PC-9 (cell line): ENCODE results near the gene SMIM8.

Source experiments
- EZH2 ChIP-seq: fragments of 200-600 bp; sonication (generic); IDR thresholded peaks from 2 replicates; pipeline ENCODE4 v1.8.0; 2017; ENCODE audit warnings: antibody characterized with exemption, low read depth
- TF ChIP-seq, protein P1 (sequence below): fragments of 200-600 bp; sonication (generic); conservative IDR thresholded peaks from 2 replicates; pipeline ENCODE4 v1.6.1; 2017; ENCODE audit warnings: mixed run types, antibody characterized with exemption, mild to moderate bottlenecking, moderate library complexity

GRCh38 chr6:87356181-87356580 lies 33.8 kb downstream of the SMIM8 start:
- TF ChIP-seq, protein P1, sequence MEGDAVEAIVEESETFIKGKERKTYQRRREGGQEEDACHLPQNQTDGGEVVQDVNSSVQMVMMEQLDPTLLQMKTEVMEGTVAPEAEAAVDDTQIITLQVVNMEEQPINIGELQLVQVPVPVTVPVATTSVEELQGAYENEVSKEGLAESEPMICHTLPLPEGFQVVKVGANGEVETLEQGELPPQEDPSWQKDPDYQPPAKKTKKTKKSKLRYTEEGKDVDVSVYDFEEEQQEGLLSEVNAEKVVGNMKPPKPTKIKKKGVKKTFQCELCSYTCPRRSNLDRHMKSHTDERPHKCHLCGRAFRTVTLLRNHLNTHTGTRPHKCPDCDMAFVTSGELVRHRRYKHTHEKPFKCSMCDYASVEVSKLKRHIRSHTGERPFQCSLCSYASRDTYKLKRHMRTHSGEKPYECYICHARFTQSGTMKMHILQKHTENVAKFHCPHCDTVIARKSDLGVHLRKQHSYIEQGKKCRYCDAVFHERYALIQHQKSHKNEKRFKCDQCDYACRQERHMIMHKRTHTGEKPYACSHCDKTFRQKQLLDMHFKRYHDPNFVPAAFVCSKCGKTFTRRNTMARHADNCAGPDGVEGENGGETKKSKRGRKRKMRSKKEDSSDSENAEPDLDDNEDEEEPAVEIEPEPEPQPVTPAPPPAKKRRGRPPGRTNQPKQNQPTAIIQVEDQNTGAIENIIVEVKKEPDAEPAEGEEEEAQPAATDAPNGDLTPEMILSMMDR, result no peak
- no peak for TF ChIP-seq EZH2
